ENCODE results near the gene CCDC134.

CCDC134 gene

GRCh38 chr22:41844036-41844435, 43.6 kb downstream of the CCDC134 start:
- no peak for DNase-seq (ENCODE audit: low spot score)

GRCh38 chr22:41844513-41844912, 44.0 kb downstream of the CCDC134 start:
- peak; percentile 22 for DNase-seq (ENCODE audit: low spot score)

GRCh38 chr22:41845380-41846267, 45.1 kb downstream of the CCDC134 start:
- peak; percentile 47 for DNase-seq (ENCODE audit: low spot score)

GRCh38 chr22:41846268-41846987, 45.9 kb downstream of the CCDC134 start:
- DNase-seq (ENCODE audit: low spot score) = peak; percentile 36

GRCh38 chr22:41847300-41847699, 46.8 kb downstream of the CCDC134 start:
- peak; percentile 67 for DNase-seq (ENCODE audit: low spot score)

- DNase-seq (ENCODE audit: low spot score) = no peak
These were observed 48.0 kb downstream of the CCDC134 start for GRCh38 chr22:41848468-41848867.

GRCh38 chr22:41856469-41856868, 56.0 kb downstream of the CCDC134 start:
- DNase-seq (ENCODE audit: low spot score) = no peak

- DNase-seq (ENCODE audit: low spot score) = peak; percentile 70
These were observed 56.8 kb downstream of the CCDC134 start for GRCh38 chr22:41857155-41857859.

- no peak for DNase-seq (ENCODE audit: low spot score)
These were observed 57.4 kb downstream of the CCDC134 start for GRCh38 chr22:41857860-41858199.

- no peak for DNase-seq (ENCODE audit: low spot score)
These were observed 61.7 kb downstream of the CCDC134 start for GRCh38 chr22:41862160-41862529.

- peak; percentile 43 for DNase-seq (ENCODE audit: low spot score)
These were observed 62.2 kb downstream of the CCDC134 start for GRCh38 chr22:41862530-41863266.

- DNase-seq (ENCODE audit: low spot score) = no peak
These were observed 63.0 kb downstream of the CCDC134 start for GRCh38 chr22:41863472-41863871.

GRCh38 chr22:41868556-41868955, 68.1 kb downstream of the CCDC134 start:
- peak; percentile 67 for DNase-seq (ENCODE audit: low spot score)

- DNase-seq (ENCODE audit: low spot score) = peak; percentile 60
These were observed 69.6 kb downstream of the CCDC134 start for GRCh38 chr22:41870081-41870480.

- peak; percentile 95 for DNase-seq (ENCODE audit: low spot score)
These were observed 70.3 kb downstream of the CCDC134 start for GRCh38 chr22:41870786-41871185.

GRCh38 chr22:41873391-41873790, 72.9 kb downstream of the CCDC134 start:
- DNase-seq (ENCODE audit: low spot score) = no peak

- no peak for DNase-seq (ENCODE audit: low spot score)
These were observed 73.6 kb downstream of the CCDC134 start for GRCh38 chr22:41874090-41874489.

GRCh38 chr22:41875531-41876270, 75.2 kb downstream of the CCDC134 start:
- DNase-seq (ENCODE audit: low spot score) = no peak

Data from cerebellar cortex (tissue), 1 donor.